Measurements from ENCODE around the gene PCNX1. TPM values are rescaled to one million over a fixed set of nuclear protein-coding genes. Genes with fewer than 3 reads are reported as not detected.

The PCNX1 gene
- total RNA-seq, 5 donors from 2014 or later (not counting 1 experiment from before 2014, with no cell fraction given): 80.8 to 140 (median 86.3) TPM

- ChIA-PET POLR2A (no interaction called here), CTCF (interaction anchor here (0.6 to 4.0 kb wide), 8 partner anchors 36 to 716 kb away, joined by 3 to 35 read pairs (median 6); no protein-coding TSS in a partner anchor)
- Mint-ChIP-seq H3K36me3 (no peaks in the 10 kb centered on the region), H3K27ac (no peak overlapping the region), H3K4me3 (no peak overlapping the region), H3K27me3 (no peaks in the 10 kb centered on the region), H3K4me1 (peaks cover 14 to 28% (median 24%) of the 10 kb centered on the region in 3 donors), H3K9me3 (no peaks in the 10 kb centered on the region)
- Histone ChIP-seq H3K4me1 (ENCODE audit: control insufficient read depth in 1 of 2, extremely low read depth in 1 of 2, insufficient read depth in 2 of 2, low read length in 2 of 2) (peaks cover 9 to 28% of the 10 kb centered on the region in 2 experiments), H3K27me3 (replicated peaks in 1 of 2; ENCODE audit: control insufficient read depth in 2 of 2, extremely low read depth in 1 of 2, insufficient read depth in 2 of 2, low read length in 1 of 2) (no peaks in the 10 kb centered on the region), H3K27ac (ENCODE audit: low read length) (no peak overlapping the region), H3K36me3 (ENCODE audit: control insufficient read depth in 2 of 2, extremely low read depth in 1 of 2, insufficient read depth in 1 of 2, low read length in 1 of 2) (no peaks in the 10 kb centered on the region), H3K9me3 (no peaks in the 10 kb centered on the region), H3K4me3 (ENCODE audit: control insufficient read depth in 1 of 2, extremely low read depth in 1 of 2, low read length in 1 of 2) (no peak overlapping the region)
- ATAC-seq (replicated peaks in 1 of 4) (no peak), DNase-seq (no peak)
- 87% methylated on average over 30 of the region's 31 CpGs for WGBS (ENCODE audit: insufficient coverage)
These were observed 232.2 kb downstream of the PCNX1 start for GRCh38 chr14:71139294-71139946.

- no peak overlapping the region for H3K27ac ChIP-seq (ENCODE audit: low read length)
- ChIA-PET POLR2A (interaction anchor here in 1 of 2 donors (0.7 kb wide), 1 partner anchor 616 kb away, joined by 3 read pairs; no protein-coding TSS in a partner anchor), CTCF (interaction anchor here (0.7 to 0.9 kb wide), 2 partner anchors 37 to 613 kb away, joined by 4 to 5 read pairs; no protein-coding TSS in a partner anchor)
- H3K27ac Mint-ChIP-seq: no peak overlapping the region
- no peaks in the 10 kb centered on the region for H3K9me3 Mint-ChIP-seq
- no peaks in the 10 kb centered on the region for H3K9me3 ChIP-seq
- DNase-seq: no peak
- H3K4me3 ChIP-seq (ENCODE audit: control insufficient read depth in 1 of 2, extremely low read depth in 1 of 2, low read length in 1 of 2): no peak overlapping the region
- no peaks in the 10 kb centered on the region for H3K27me3 Mint-ChIP-seq
- no CpG with 5 or more reads among the region's 2 CpGs for WGBS (ENCODE audit: insufficient coverage)
- H3K4me3 Mint-ChIP-seq: no peak overlapping the region
- H3K36me3 Mint-ChIP-seq: no peaks in the 10 kb centered on the region
- ATAC-seq (replicated peaks in 1 of 4): no peak
- H3K27me3 ChIP-seq (replicated peaks in 1 of 2; ENCODE audit: control insufficient read depth in 2 of 2, extremely low read depth in 1 of 2, insufficient read depth in 2 of 2, low read length in 1 of 2): no peaks in the 10 kb centered on the region
- H3K36me3 ChIP-seq (ENCODE audit: control insufficient read depth in 2 of 2, extremely low read depth in 1 of 2, insufficient read depth in 1 of 2, low read length in 1 of 2): no peaks in the 10 kb centered on the region
- H3K4me1 ChIP-seq (ENCODE audit: control insufficient read depth in 1 of 2, extremely low read depth in 1 of 2, insufficient read depth in 2 of 2, low read length in 2 of 2): peaks cover 9 to 28% of the 10 kb centered on the region in 2 experiments
- peaks cover 14 to 28% (median 24%) of the 10 kb centered on the region in 3 donors for H3K4me1 Mint-ChIP-seq
These were observed 232.9 kb downstream of the PCNX1 start for GRCh38 chr14:71140157-71140556.

- Mint-ChIP-seq H3K27me3 (no peaks in the 10 kb centered on the region), H3K36me3 (no peaks in the 10 kb centered on the region), H3K27ac (peak overlapping the region in 1 of 2 donors; percentile 27), H3K4me3 (no peak overlapping the region), H3K4me1 (peaks cover 14 to 28% (median 24%) of the 10 kb centered on the region in 3 donors), H3K9me3 (no peaks in the 10 kb centered on the region)
- Histone ChIP-seq H3K27me3 (replicated peaks in 1 of 2; ENCODE audit: control insufficient read depth in 2 of 2, extremely low read depth in 1 of 2, insufficient read depth in 2 of 2, low read length in 1 of 2) (no peaks in the 10 kb centered on the region), H3K36me3 (ENCODE audit: control insufficient read depth in 2 of 2, extremely low read depth in 1 of 2, insufficient read depth in 1 of 2, low read length in 1 of 2) (no peaks in the 10 kb centered on the region), H3K27ac (ENCODE audit: low read length) (peak overlapping the region; percentile 38), H3K9me3 (no peaks in the 10 kb centered on the region), H3K4me3 (ENCODE audit: control insufficient read depth in 1 of 2, extremely low read depth in 1 of 2, low read length in 1 of 2) (no peak overlapping the region), H3K4me1 (ENCODE audit: control insufficient read depth in 1 of 2, extremely low read depth in 1 of 2, insufficient read depth in 2 of 2, low read length in 2 of 2) (peaks cover 9 to 28% of the 10 kb centered on the region in 2 experiments)
- CTCF ChIA-PET: interaction anchor here (0.7 to 2.8 kb wide), 7 partner anchors 168 to 693 kb away, joined by 3 to 13 read pairs (median 6); no protein-coding TSS in a partner anchor
- POLR2A ChIA-PET: interaction anchor here (0.5 to 0.6 kb wide), 4 partner anchors 27 to 875 kb away, joined by 3 to 6 read pairs (median 5); no protein-coding TSS in a partner anchor
- 100% methylated on average over 1 of the region's 4 CpGs for WGBS (ENCODE audit: insufficient coverage)
- ATAC-seq (replicated peaks in 1 of 4) (no peak), DNase-seq (no peak)
These were observed 234.6 kb downstream of the PCNX1 start for GRCh38 chr14:71141701-71142374.

GRCh38 chr14:71142375-71143038 is 235.2 kb downstream of the PCNX1 start:
- Histone ChIP-seq H3K27me3 (replicated peaks in 1 of 2; ENCODE audit: control insufficient read depth in 2 of 2, extremely low read depth in 1 of 2, insufficient read depth in 2 of 2, low read length in 1 of 2) (no peaks in the 10 kb centered on the region), H3K36me3 (ENCODE audit: control insufficient read depth in 2 of 2, extremely low read depth in 1 of 2, insufficient read depth in 1 of 2, low read length in 1 of 2) (no peaks in the 10 kb centered on the region), H3K4me1 (ENCODE audit: control insufficient read depth in 1 of 2, extremely low read depth in 1 of 2, insufficient read depth in 2 of 2, low read length in 2 of 2) (peaks cover 9 to 28% of the 10 kb centered on the region in 2 experiments), H3K27ac (ENCODE audit: low read length) (peak overlapping the region; percentile 38), H3K9me3 (no peaks in the 10 kb centered on the region), H3K4me3 (ENCODE audit: control insufficient read depth in 1 of 2, extremely low read depth in 1 of 2, low read length in 1 of 2) (no peak overlapping the region)
- no peak overlapping the region for H3K4me3 Mint-ChIP-seq
- CTCF ChIA-PET: interaction anchor here (0.6 to 2.8 kb wide), 6 partner anchors 9 to 740 kb away, joined by 3 to 13 read pairs (median 6); no protein-coding TSS in a partner anchor
- no peaks in the 10 kb centered on the region for H3K27me3 Mint-ChIP-seq
- WGBS (ENCODE audit: insufficient coverage): 0% methylated on average over 1 of the region's 3 CpGs
- ATAC-seq (replicated peaks in 1 of 4): peak in 3 of 4 experiments; percentile 31 to 51 (median 41)
- H3K4me1 Mint-ChIP-seq: peaks cover 14 to 28% (median 24%) of the 10 kb centered on the region in 3 donors
- H3K36me3 Mint-ChIP-seq: no peaks in the 10 kb centered on the region
- no peaks in the 10 kb centered on the region for H3K9me3 Mint-ChIP-seq
- POLR2A ChIA-PET: interaction anchor here (0.5 to 0.6 kb wide), 4 partner anchors 28 to 874 kb away, joined by 3 to 6 read pairs (median 5); no protein-coding TSS in a partner anchor
- H3K27ac Mint-ChIP-seq: peak overlapping the region; percentile 71 to 73
- peak in 7 of 35 experiments; percentile 11 to 45 (median 15) for DNase-seq

- H3K4me1 ChIP-seq (ENCODE audit: control insufficient read depth in 1 of 2, extremely low read depth in 1 of 2, insufficient read depth in 2 of 2, low read length in 2 of 2): peaks cover 9 to 30% of the 10 kb centered on the region in 2 experiments
- H3K4me3 ChIP-seq (ENCODE audit: control insufficient read depth in 1 of 2, extremely low read depth in 1 of 2, low read length in 1 of 2): no peak overlapping the region
- Mint-ChIP-seq H3K27me3 (no peaks in the 10 kb centered on the region), H3K27ac (peak overlapping the region; percentile 71 to 73), H3K9me3 (no peaks in the 10 kb centered on the region), H3K4me3 (no peak overlapping the region), H3K4me1 (peaks cover 14 to 29% (median 25%) of the 10 kb centered on the region in 3 donors), H3K36me3 (no peaks in the 10 kb centered on the region)
- ChIA-PET CTCF (interaction anchor here (0.6 to 2.8 kb wide), 4 partner anchors 260 to 610 kb away, joined by 3 to 13 read pairs (median 6); no protein-coding TSS in a partner anchor), POLR2A (no interaction called here)
- H3K9me3 ChIP-seq: no peaks in the 10 kb centered on the region
- no peaks in the 10 kb centered on the region for H3K36me3 ChIP-seq (ENCODE audit: control insufficient read depth in 2 of 2, extremely low read depth in 1 of 2, insufficient read depth in 1 of 2, low read length in 1 of 2)
- peak overlapping the region; percentile 38 for H3K27ac ChIP-seq (ENCODE audit: low read length)
- DNase-seq (peak in 31 of 35 experiments; percentile 8 to 68 (median 35)), ATAC-seq (replicated peaks in 1 of 4) (peak; percentile 68 to 89 (median 80))
- WGBS (ENCODE audit: insufficient coverage): 49% methylated on average over 2 of the region's 9 CpGs
- H3K27me3 ChIP-seq (replicated peaks in 1 of 2; ENCODE audit: control insufficient read depth in 2 of 2, extremely low read depth in 1 of 2, insufficient read depth in 2 of 2, low read length in 1 of 2): no peaks in the 10 kb centered on the region
These were observed 236.4 kb downstream of the PCNX1 start for GRCh38 chr14:71143381-71144290.
